Cardiac fibroblast (primary cell): ENCODE results near the gene TMBIM6.

Experiments
- DNase-seq, 2 donors: peaks; one replicate each; pipeline versions ENCODE4 v3.0.0 to v3.0.0-alpha.2; 2010; ENCODE audit warnings: low read depth in 2 of 2
- H3K4me3 ChIP-seq, 2 donors: replicated peaks in 1 of 2; 1 replicate in 1 of 2; 2 replicates in 1 of 2; pipeline ENCODE4 v1.5.1; 2011; ENCODE audit warnings: low read depth in 2 of 2, low read length in 2 of 2, mild to moderate bottlenecking in 2 of 2, moderate library complexity in 1 of 2
- CTCF ChIP-seq: IDR thresholded peaks from one replicate; pipeline ENCODE4 v1.5.1; 2011; ENCODE audit warnings: low read depth, mild to moderate bottlenecking, low read length, inconsistent platforms

The TMBIM6 gene

GRCh38 chr12:49790741-49791555 is 49.6 kb downstream of the TMBIM6 start:
- no peak for DNase-seq
- no peak overlapping the region for H3K4me3 ChIP-seq
- no peak for TF ChIP-seq CTCF

- no peak overlapping the region for H3K4me3 ChIP-seq
- DNase-seq, result no peak
- TF ChIP-seq CTCF, result no peak
These were observed 50.3 kb downstream of the TMBIM6 start for GRCh38 chr12:49791700-49792099.

GRCh38 chr12:49792181-49792970 is 51.0 kb downstream of the TMBIM6 start:
- DNase-seq, result no peak
- no peak overlapping the region for H3K4me3 ChIP-seq
- no peak for TF ChIP-seq CTCF

- TF ChIP-seq CTCF, result no peak
- no peak overlapping the region for H3K4me3 ChIP-seq
- DNase-seq, result no peak
These were observed 51.7 kb downstream of the TMBIM6 start for GRCh38 chr12:49792976-49793580.

- DNase-seq, result no peak
- no peak overlapping the region for H3K4me3 ChIP-seq
- no peak for TF ChIP-seq CTCF
These were observed 52.3 kb downstream of the TMBIM6 start for GRCh38 chr12:49793620-49794019.

GRCh38 chr12:49794021-49794420 is 52.7 kb downstream of the TMBIM6 start:
- TF ChIP-seq CTCF, result no peak
- no peak overlapping the region for H3K4me3 ChIP-seq
- DNase-seq, result no peak
